ENCODE results near the gene BLNK. TPM values are rescaled to one million over a fixed set of nuclear protein-coding genes. Genes with fewer than 3 reads are reported as not detected.

Gene BLNK
- total RNA-seq, result under 1 TPM in 2 of 4 donors, not detected in 2; 0.24 to 0.29 TPM

DNA sequence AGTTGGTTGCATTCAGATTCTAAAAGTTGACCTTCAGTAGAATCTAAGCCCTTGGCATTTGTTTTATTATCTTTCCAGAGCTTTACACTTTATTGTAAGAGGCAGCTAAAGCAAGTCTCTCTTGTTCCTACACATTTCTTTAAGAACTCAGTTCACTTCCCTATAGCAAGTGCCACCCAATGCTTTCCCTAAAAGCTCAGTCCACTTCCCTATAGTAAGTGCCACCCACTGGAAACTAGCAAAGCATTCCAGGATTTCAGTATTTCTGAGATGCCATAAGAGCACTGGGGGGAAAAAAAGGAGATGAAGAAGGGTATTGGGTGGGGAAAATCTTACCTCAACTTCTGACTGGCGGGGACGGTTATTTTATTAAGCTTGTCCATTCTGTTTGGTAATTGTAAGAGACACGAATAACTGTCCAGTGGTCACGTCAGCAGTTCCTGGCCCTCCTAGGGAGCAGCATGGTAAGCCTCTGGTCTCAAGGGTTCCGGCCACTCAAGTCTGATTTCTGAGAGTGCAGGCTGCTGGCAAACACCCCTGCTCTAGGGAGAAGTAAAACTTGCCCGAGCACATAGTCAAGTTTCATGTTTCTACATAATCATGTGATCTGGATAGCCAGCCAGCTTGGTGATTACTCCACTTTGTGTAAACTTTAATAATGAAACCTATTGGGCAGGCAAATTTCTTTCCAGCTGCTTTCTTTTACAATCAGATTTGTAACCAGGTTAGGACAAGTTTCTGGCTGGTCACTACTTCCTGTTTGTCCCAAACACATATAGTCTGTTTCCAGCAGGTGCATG, at the start of gene BLNK:
TSS of gene BLNK (minus strand) at position 554 of the 800 bp plus-strand sequence. CDS start at position 383, 171 bp downstream.
- ATAC-seq, result peak; percentile 97 to 99
- DNase-seq, result peak; percentile 69 to 73
- Histone ChIP-seq H3K4me3 (peak within 1 kb of the TSS in 2 of 4 donors; percentile 1 to 5), H3K27ac (peak within 1 kb of the TSS; percentile 15 to 61 (median 38)), H3K4me1 (peaks cover 6 to 11% of the 10 kb centered on the region in 2 donors), H3K9me3 (no peaks in the 10 kb centered on the region), H3K27me3 (no peaks in the 10 kb centered on the region), H3K36me3 (no peaks in the 10 kb centered on the region)
- TF ChIP-seq, protein P1, sequence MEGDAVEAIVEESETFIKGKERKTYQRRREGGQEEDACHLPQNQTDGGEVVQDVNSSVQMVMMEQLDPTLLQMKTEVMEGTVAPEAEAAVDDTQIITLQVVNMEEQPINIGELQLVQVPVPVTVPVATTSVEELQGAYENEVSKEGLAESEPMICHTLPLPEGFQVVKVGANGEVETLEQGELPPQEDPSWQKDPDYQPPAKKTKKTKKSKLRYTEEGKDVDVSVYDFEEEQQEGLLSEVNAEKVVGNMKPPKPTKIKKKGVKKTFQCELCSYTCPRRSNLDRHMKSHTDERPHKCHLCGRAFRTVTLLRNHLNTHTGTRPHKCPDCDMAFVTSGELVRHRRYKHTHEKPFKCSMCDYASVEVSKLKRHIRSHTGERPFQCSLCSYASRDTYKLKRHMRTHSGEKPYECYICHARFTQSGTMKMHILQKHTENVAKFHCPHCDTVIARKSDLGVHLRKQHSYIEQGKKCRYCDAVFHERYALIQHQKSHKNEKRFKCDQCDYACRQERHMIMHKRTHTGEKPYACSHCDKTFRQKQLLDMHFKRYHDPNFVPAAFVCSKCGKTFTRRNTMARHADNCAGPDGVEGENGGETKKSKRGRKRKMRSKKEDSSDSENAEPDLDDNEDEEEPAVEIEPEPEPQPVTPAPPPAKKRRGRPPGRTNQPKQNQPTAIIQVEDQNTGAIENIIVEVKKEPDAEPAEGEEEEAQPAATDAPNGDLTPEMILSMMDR (IDR thresholded peaks at IDR 0.05 in 4 of 5, conservative IDR thresholded peaks at IDR 0.05 in 1 of 5), result no peak
- in situ Hi-C loops (cut with MboI; ENCODE audit: low sequenced_read_pairs in 4 of 4), result no loop called here
- intact Hi-C loops (cut with DNase I; ENCODE audit: low total_unique reads), result no loop called here

DNA sequence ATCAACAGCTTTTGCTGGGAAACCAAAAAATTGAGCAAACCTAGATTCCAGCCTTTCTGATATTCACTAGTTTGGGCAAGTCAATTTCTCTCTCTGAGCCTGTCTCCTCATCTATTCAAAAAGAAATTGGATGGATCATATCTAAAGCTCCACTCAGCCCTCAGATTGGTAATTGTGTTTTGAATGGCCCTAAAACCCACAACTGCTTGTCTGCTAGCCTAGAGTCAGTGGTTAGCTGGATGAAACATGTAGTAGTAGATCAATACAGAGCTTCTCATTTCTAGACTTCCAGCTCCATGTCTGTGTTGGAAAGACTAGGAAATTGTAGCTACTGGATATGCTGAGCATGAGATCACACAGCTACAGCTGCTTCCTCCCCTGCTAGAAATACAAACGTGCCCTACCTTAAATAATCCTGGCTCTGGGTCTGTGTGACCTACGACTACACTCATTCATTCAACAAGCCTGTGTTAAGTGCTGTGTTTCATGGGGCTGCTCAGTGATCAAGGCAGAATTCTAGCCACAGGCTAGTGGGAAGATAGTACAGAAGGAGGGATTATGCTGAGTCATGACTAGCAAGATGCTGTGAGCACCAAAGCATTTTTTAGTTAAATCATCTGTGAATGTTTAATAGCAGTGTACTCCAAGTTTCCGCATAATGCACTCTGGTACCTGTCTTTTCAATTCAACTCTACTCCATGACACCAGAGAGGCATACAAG, 48.5 kb upstream of the BLNK start:
- Histone ChIP-seq H3K4me1 (no peaks in the 10 kb centered on the region), H3K27ac (no peak overlapping the region), H3K27me3 (peaks cover 0 to 3% (median 0%) of the 10 kb centered on the region in 3 donors), H3K36me3 (no peaks in the 10 kb centered on the region), H3K9me3 (no peaks in the 10 kb centered on the region), H3K4me3 (no peak overlapping the region)
- no peak for DNase-seq
- intact Hi-C loops (cut with DNase I; ENCODE audit: low total_unique reads), result no loop called here
- TF ChIP-seq, protein P1 (IDR thresholded peaks at IDR 0.05 in 4 of 5, conservative IDR thresholded peaks at IDR 0.05 in 1 of 5), result no peak
- TF ChIP-seq POLR2A (IDR thresholded peaks at IDR 0.05), result no peak
- no peak for ATAC-seq
- in situ Hi-C loops (cut with MboI; ENCODE audit: low sequenced_read_pairs in 4 of 4), result no loop called here

DNA sequence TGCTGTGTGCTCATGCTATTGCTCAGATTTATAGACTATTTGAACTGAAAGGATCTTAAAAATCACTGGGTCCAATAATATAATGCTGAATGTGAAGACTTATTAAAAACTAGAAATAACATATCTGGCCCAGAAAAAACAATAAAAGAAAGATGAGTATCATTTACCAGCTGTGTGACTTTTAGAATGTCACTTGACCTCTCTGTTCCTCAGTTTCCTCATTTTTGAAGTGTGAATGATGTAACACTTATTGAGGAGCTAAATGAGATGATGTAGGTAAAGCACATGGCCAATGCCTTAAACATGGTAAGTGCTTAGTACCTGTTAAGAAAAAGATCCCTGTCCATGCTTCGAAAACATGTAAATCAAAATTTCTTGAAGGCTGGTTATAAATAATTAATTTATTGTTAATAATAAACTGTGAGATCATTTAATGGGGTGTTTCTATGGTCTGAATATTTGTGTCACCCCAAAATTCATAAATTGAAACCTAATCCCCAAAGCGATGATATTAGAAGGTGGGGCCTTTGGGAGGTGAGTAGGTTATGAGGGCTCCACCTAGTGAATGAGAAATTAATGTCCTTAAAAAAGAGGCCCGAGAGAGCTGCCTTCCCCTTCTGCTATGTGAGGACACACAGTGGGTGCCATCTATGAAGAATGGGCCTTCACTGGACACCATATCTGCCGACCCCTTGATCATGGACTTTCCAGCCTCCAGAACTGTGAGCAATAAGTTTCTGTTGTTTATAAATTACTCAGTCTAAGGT, 45.9 kb upstream of the BLNK start:
- no peak overlapping the region for H3K27ac ChIP-seq
- no peaks in the 10 kb centered on the region for H3K36me3 ChIP-seq
- H3K4me1 ChIP-seq, result no peaks in the 10 kb centered on the region
- in situ Hi-C loops (cut with MboI; ENCODE audit: low sequenced_read_pairs in 4 of 4), result no loop called here
- ATAC-seq (no peak), DNase-seq (no peak)
- peaks cover 0 to 3% (median 0%) of the 10 kb centered on the region in 3 donors for H3K27me3 ChIP-seq
- no peak overlapping the region for H3K4me3 ChIP-seq
- intact Hi-C loops (cut with DNase I; ENCODE audit: low total_unique reads), result no loop called here
- TF ChIP-seq, protein P1 (IDR thresholded peaks at IDR 0.05 in 4 of 5, conservative IDR thresholded peaks at IDR 0.05 in 1 of 5), result no peak
- no peak for TF ChIP-seq POLR2A (IDR thresholded peaks at IDR 0.05)
- no peaks in the 10 kb centered on the region for H3K9me3 ChIP-seq

DNA sequence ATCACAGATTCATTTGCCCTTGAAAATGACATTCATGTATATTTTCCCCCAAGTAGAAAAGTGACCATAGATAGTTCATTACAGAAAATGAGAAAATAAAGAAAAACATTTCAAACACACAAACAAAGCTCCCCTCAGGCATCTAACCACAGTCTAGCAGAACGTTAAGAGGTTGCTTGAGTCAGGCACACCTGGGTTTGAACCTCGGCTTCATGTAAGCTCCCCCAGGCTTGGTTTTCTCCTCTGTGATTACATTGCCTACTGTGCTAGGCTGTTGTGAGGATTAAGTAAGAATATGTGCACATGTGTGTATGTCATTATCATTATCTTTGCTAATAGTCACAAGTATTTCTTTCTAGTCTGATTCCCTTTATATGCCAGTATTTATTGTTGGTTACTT, 42.0 kb upstream of the BLNK start:
- intact Hi-C loops (cut with DNase I; ENCODE audit: low total_unique reads) (no loop called here), in situ Hi-C loops (cut with MboI; ENCODE audit: low sequenced_read_pairs in 4 of 4) (no loop called here)
- no peak for DNase-seq
- Histone ChIP-seq H3K27me3 (peaks cover 0 to 3% (median 0%) of the 10 kb centered on the region in 3 donors), H3K27ac (no peak overlapping the region), H3K4me3 (no peak overlapping the region), H3K9me3 (no peaks in the 10 kb centered on the region), H3K36me3 (no peaks in the 10 kb centered on the region), H3K4me1 (no peaks in the 10 kb centered on the region)
- TF ChIP-seq, protein P1 (IDR thresholded peaks at IDR 0.05 in 4 of 5, conservative IDR thresholded peaks at IDR 0.05 in 1 of 5), result no peak
- TF ChIP-seq POLR2A (IDR thresholded peaks at IDR 0.05), result no peak
- no peak for ATAC-seq
